GM18907 (cell line): ENCODE results near the gene KCNJ3.

ENCODE experiments used
- ATAC-seq: cut with Tn5 transposase; IDR thresholded peaks from one replicate; pipeline ENCODE4 v1.9.1; 2021; ENCODE audit warnings: mild to moderate bottlenecking, moderate library complexity; ENCODE audit not compliant: unreplicated experiment

Gene KCNJ3, protein sequence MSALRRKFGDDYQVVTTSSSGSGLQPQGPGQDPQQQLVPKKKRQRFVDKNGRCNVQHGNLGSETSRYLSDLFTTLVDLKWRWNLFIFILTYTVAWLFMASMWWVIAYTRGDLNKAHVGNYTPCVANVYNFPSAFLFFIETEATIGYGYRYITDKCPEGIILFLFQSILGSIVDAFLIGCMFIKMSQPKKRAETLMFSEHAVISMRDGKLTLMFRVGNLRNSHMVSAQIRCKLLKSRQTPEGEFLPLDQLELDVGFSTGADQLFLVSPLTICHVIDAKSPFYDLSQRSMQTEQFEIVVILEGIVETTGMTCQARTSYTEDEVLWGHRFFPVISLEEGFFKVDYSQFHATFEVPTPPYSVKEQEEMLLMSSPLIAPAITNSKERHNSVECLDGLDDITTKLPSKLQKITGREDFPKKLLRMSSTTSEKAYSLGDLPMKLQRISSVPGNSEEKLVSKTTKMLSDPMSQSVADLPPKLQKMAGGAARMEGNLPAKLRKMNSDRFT

DNA sequence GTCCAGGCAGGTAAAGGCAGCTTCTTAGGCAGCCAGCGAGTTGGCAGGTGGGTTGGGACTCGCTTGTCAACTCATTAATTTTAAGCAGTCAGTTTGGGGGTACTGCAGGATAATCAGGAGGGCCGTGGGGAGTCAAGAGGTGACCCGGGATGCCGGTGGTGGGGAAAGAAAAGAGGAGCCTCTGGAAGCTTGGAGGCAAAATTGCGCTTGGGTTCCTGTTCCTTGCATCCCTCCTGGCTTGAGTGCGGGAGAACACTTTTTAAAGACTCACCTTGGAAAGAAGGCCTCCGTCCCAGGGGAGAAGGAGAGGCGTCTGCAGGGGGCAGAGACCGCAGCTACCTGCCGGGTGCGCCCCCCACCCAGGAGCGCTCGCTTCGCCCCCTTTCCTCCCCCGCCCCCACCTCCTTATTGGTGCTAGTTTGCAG is at the start of gene KCNJ3:
Gene KCNJ3 (plus strand): TSS at position 400 of the 425 bp plus-strand sequence. CDS start 81 bp downstream, outside the sequence.
- no peak for ATAC-seq

DNA sequence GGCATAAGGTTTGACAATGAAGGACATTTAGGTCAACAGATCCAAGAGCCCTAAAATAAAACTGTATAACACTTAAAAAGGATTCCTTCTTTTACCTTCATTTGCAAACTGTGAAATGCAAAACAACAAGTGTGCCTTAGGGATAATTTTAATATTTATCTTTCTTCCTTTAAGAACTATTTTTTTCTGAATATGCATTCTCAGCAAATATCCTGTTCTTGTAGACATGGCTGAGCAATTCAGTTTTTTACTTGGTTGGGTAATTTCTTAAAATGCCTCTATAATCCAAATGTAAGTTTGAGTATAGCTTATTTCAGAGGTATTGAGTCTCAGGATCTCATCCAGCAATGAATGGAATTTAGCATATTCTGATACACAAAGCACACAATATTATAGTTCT is 43.0 kb upstream of the KCNJ3 start:
- no peak for ATAC-seq

DNA sequence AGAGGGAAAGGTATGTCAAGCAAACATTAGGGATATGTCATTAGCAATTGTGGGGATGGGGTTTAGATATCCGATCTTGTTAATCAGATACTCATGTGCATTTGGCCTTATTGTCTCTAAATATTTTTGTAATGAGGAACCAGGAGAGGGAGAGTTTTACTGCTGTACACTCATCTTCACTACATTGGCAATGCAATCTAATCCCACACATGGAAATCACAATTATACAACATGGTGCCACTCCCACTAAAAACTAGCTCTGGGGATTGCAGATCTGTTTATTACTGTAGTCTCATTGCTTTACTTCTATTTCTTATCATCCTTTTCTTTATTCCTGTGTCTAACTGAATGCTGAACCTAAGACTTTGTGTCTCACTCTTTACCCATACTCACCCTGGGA is 39.6 kb upstream of the KCNJ3 start:
- no peak for ATAC-seq

DNA sequence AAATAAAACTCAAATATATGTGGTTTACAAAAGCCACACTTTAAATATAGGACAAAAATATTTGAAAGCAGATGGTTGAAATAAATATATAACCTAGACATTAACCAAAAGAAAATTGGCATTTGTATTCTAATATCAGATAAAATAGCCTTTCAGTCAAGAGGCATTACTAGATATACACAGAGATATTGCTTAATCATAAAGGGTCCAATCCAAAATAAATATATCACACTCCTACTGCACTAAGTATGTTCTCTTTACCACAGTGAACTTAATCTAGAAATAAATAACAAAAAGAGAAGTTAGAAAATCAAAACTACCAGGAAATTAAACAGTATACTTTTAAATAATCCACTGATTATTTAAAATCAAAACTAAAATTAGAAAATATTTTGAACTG is 34.2 kb upstream of the KCNJ3 start:
- no peak for ATAC-seq

DNA sequence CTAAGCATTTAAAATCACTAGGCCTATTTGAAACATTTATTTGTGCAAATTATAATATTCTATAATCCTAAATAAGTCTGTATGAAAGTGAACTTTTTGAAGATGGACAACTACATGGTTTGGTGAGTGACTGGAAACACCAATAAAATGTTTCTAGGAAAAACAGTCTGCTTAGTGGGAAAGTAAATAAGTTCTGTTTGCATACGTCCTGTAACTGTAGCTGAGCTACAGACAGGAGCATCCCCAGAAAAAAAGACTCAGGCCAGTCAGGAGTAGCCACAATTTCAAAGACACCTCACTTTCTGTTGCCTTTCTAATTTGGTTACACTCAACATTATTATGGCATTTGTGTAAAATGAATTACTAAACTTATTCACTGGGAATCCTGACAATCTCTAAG is 28.4 kb upstream of the KCNJ3 start:
- ATAC-seq, result no peak

DNA sequence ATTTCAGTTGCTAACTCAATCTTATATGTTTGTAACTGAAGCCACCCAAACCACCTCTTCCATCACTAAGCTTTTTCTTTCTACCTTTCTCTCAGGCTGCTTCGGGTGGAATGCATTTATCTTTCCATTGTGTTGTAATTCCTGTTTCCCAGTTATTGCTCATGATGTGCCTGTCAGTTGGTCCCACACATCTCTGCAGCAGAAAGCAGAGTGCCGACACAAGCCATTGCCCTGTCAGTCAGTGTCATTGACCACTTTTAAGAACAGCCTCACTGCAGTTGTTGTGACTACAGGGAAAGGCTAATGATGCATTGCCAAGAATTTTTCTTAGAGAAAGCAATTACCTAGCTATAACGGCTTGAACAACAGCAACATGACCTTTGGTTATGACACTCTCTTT is 24.8 kb upstream of the KCNJ3 start:
- no peak for ATAC-seq

DNA sequence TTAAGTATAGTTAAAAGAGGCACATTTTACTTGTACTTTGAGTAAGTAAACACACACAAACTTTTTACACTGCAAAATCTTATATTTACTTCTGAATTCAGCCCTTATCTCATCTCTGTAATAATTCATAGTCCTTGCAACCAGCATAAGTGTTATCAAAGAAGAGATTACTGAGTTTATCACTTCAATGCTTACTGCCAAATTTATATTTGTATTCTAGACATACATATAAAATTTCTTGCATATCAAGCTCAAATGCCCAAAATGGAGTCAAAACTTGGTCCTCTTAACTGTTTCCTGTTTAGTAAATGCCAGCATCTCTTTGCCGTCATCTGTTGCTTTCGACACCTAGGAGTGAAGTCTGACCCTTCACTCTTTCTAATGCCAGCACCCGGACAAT is 21.1 kb upstream of the KCNJ3 start:
- no peak for ATAC-seq

DNA sequence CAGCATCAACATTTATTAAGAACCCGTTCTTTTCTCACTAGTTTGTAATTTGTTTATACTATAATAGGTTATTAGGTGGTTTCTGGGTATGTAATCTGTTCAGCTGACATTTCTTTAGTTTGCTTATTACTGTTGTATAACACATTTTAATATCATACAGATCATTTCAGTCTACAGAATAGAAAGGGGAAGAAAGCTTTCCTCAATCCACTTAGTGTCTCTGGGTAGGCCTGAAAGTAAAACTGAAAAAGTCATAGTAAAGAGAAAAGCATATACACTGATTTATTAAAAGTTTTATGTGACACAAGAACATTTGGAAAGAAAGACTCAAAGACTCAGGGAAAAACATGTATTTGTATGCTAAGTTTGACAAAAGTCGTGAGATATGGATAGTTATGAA is 16.8 kb upstream of the KCNJ3 start:
- no peak for ATAC-seq

DNA sequence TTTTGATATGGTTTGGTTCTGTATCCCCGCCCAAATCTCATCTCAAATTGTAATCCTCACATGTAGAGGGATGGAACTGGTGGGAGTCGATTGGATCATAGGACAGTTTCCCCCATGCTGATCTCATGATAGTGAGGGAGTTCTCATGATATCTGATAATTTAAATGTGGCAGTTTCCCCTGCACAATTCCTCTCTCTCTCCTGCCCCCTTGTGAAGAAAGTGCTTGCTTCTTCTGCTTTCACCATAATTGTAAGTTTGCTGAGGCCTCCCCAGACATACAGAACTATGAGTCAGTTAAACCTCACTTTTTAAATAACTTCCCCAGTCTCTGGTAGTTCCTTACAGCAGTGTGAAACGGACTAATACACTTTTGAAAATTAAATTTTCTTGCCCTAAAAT is 12.3 kb upstream of the KCNJ3 start:
- no peak for ATAC-seq

DNA sequence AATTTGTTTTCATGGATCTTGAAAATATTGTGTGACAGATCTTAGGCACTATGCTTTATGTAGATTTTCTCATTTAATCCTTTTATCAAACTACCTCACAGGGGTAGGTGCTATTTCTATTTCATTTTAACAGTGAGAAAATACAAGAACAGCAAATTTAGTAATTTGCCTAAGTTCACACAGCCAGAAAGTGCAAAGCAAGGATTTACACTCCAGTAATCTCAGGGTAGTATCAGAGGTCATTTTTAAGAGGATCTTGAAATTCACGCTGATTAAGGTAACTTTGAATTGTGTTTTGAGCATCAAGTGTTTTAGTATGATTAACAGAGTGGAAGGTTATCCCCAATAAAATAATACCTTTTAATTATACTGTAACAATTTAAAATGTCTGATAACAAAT is 10.1 kb upstream of the KCNJ3 start:
- ATAC-seq, result no peak

DNA sequence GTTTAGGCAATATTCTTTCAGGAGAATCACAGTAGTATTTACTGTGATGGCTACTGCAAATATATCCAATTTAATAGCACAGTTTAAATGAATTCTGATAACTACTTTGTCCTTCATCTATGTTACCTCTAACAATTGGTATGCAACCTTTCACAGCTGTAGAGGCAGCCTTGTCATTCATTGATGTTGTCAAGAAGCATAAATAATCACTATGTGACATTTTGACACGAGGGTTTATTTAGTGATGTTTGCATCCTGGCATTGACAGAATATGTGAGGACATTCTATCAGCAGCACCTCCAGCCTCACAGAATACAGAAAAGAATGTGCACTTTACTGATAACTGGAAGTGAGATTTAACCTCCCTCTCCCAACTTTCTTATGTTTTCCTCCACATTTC is 9.3 kb upstream of the KCNJ3 start:
- no peak for ATAC-seq

DNA sequence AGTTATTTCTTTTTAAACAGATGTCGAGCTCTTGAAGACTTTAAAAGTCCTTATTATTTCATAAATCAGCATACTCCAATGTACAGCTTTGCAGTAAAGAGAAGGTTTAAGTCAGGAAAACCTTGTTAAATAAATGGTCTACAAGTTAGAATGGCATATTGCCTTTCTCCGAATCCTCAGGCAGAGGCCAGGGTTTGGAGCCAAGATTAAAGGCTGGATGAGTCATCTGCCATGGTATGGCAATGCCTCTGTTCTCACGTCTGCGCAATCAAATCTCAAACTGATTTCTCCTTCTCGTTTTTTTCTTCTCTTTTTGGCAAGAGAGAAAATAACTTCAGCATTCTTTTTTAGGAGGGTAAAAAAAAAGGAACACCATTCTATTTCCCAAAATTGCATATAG is 5.6 kb upstream of the KCNJ3 start:
- ATAC-seq, result no peak

DNA sequence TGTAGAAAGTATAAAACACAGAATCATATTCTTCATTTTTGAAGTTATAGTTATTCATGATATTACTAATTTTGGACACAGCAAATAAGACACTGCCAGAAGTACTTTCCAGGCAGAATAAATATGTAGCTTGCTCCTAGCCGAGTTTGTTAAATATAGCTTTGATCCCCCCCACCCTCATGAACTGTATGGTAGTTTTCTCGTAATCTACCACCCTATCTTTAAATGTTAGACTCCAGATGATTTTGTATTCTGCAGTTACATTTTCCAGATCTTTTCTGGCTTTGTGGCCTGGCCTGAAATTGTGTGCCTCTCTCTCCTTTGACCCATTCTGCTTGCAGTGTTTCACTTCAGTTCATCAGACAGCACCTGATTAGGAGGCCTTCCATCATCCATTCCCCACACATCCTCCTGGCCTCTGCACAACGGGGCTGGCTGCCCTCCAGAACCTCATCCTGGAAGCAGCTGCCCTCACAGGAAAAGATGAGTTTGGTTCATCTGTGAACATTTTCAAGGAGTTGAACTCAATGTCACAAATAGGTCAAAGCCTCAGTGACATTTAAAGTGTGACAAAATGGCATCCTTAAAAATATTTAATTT is 4.7 kb upstream of the KCNJ3 start:
- no peak for ATAC-seq

DNA sequence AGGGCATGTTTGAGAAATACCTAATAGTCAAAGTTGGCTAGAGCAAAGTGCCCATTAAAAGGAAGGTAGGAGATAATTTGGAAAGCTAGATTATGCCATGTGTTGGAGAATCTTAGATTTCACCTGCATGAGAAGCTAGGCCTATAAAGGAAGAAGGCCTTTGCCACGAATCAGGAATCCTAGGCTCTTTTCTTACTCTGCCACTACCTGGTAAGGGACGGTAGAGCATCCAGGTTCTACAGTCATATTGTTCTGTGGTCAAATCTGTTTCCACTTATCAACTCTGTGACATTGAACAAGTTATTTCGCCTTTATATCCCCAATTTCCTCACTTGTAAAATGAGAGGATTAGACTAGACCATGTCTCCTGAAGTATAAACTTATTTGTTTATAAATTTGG is 3.6 kb upstream of the KCNJ3 start:
- no peak for ATAC-seq

DNA sequence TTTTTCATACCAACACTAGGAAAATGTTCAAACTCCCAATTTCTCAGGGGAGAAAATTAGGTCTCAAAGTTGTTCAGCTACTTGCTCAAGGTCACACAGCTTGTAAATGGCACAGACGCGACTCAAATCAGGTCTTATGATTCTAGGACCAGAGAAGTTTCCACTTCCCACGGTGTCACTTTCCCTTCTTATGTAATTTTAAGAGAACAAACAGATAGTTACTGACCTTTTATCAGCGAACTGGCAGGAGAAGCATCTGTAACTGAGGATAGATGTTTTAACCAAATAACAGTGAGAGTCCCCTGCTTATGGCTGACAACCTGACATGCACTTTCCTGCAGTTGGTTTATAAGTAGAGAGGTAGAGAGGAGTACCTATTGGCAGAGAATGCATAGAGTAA is 2.1 kb upstream of the KCNJ3 start:
- ATAC-seq, result no peak

DNA sequence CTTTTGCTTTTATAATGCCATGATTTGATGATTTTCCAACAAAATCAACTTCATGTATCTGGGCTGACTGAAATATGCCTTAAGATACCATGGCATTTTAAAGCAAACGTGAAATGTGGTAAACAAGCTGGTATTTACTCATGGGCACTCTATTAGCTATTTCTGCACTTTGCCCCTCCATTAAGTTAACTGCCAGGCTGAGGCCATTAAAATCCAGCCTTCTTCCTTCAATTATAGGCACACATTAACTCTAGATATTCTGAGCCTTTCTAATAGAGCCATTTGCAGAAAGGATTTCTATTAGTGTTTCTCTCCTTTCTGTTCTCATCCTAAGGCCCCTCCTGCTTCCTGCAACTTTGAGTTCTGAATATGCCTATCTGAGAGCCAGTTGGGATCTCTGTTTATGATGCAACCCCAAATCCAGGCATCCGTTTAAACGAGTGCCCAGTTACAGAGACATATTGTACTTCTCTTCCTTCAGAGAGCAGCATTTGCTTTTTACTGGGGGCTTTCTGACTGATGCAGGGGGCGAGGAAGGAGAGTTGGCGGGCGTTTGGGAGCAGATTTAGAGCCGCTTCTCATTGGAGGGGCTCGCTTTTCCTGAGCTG is 1.6 kb upstream of the KCNJ3 start:
- no peak for ATAC-seq

DNA sequence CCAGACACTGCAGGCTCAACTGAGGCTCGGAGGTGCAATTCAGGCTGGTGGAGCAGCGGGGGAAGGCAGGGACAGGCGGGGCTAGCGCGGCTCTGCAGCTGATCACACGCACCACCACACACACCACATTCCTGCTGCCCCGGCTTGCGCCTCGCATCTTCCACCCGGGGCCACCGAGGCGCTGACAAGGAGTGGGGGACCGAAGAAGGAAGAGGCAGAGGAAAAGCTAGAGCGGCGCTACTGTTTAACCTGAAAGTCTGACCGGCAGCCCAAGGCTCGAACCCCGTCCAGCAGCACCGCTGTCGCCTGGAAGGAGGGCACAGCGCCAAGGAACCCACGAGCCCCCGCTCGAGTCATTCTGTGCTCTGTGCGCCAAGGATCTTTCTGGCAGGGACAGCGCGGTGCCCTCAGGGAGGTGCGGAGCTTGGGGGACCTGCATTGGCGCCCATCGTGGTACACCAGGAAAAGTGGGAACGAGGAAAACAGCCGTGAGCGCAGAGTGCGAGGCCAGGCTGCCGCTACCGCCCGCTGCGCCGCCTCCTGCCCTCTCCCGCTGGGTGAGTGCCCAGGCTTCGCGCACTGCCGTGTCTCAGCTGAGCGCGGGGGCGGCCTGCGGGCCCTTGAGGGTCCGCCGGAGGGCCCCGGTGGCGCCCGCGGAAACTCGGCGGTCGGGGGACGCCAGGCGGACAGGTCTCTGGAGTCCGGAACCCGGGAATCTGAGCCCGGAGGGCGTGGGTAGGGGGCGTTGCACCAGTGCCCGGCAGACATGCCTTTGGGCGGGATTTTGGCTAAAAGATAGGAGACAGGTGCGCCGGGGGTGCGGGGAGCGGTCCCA is 860 bp upstream of the KCNJ3 start:
- ATAC-seq, result no peak

DNA sequence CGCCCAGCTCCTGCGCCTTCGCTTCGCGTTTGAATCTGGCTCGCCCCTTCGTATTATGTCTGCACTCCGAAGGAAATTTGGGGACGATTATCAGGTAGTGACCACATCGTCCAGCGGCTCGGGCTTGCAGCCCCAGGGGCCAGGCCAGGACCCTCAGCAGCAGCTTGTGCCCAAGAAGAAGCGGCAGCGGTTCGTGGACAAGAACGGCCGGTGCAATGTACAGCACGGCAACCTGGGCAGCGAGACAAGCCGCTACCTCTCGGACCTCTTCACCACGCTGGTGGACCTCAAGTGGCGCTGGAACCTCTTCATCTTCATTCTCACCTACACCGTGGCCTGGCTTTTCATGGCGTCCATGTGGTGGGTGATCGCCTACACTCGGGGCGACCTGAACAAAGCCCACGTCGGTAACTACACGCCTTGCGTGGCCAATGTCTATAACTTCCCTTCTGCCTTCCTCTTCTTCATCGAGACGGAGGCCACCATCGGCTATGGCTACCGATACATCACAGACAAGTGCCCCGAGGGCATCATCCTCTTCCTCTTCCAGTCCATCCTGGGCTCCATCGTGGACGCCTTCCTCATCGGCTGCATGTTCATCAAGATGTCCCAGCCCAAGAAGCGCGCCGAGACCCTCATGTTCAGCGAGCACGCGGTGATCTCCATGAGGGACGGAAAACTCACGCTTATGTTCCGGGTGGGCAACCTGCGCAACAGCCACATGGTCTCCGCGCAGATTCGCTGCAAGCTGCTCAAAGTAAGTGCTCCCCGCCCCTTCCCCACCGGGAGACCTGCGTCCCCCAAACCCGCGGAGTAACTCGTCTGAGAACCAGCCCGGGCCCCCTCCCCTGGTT is 453 bp downstream of the KCNJ3 start:
- ATAC-seq, result no peak

DNA sequence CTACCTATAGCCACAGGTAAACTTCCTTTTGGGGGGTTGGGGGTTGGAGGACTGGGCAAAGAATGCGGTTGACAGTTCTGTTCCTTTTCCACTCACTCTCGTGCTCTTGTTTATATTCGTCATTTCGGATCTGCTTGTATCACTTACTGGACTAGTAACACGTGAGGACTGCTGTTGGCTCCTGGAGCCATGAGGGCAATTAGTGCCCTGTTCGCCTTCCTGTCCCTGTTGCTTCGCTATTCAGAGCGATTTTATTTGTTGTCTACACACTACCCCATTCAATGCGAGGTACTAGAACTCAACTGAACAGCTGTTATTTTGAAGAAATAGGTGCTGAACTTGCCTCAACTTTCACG is 1.1 kb downstream of the KCNJ3 start:
- no peak for ATAC-seq

DNA sequence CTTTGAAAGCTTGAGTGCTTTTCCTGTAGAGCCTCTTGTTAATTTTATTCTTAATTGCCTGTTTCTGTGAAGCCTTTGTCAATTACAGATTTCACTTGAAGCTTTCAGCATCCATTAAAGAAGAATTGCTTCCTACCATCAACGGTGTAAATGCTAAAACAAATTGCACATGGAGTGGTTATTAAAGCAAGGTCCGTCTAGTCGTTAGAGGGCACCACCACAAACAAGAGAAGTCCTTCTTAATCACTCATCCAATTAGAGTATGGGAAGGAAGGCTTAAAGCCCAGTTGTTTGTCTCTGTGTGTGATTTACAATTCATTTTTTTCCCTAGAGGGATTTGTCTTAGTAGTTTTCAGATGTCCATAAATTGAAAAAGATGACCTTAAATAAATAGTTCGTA is 1.6 kb downstream of the KCNJ3 start:
- no peak for ATAC-seq
